ENCODE measurements around the gene WASF2.
"Not testable (repeated sequence)": the region's sequence is repeated elsewhere in the genome, so short reads cannot be mapped to it uniquely, and the experiment has no call there.

The WASF2 gene

DNA sequence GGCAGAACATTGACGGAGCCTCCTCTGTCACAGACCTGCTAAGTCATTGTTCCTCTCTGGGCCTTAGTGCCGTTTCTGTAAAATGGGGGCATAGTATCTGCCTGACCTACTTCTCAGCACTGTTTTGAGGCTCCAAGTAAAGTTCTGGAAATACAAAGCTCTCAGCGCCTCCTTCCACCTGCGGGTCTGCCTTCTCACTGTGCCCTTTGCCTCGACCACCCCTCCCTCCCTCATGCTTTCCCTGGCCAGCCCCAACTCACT is 15.4 kb upstream of the WASF2 start:
- no peak for DNase-seq (ENCODE audit: extremely low read depth, low read depth)
- TF ChIP-seq, protein P1, sequence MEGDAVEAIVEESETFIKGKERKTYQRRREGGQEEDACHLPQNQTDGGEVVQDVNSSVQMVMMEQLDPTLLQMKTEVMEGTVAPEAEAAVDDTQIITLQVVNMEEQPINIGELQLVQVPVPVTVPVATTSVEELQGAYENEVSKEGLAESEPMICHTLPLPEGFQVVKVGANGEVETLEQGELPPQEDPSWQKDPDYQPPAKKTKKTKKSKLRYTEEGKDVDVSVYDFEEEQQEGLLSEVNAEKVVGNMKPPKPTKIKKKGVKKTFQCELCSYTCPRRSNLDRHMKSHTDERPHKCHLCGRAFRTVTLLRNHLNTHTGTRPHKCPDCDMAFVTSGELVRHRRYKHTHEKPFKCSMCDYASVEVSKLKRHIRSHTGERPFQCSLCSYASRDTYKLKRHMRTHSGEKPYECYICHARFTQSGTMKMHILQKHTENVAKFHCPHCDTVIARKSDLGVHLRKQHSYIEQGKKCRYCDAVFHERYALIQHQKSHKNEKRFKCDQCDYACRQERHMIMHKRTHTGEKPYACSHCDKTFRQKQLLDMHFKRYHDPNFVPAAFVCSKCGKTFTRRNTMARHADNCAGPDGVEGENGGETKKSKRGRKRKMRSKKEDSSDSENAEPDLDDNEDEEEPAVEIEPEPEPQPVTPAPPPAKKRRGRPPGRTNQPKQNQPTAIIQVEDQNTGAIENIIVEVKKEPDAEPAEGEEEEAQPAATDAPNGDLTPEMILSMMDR (IDR thresholded peaks at IDR 0.05; ENCODE audit: low read depth, low read length, missing control alignments): no peak
- H3K4me3 ChIP-seq (replicated peaks; ENCODE audit: low read depth, low read length): no peak overlapping the region

DNA sequence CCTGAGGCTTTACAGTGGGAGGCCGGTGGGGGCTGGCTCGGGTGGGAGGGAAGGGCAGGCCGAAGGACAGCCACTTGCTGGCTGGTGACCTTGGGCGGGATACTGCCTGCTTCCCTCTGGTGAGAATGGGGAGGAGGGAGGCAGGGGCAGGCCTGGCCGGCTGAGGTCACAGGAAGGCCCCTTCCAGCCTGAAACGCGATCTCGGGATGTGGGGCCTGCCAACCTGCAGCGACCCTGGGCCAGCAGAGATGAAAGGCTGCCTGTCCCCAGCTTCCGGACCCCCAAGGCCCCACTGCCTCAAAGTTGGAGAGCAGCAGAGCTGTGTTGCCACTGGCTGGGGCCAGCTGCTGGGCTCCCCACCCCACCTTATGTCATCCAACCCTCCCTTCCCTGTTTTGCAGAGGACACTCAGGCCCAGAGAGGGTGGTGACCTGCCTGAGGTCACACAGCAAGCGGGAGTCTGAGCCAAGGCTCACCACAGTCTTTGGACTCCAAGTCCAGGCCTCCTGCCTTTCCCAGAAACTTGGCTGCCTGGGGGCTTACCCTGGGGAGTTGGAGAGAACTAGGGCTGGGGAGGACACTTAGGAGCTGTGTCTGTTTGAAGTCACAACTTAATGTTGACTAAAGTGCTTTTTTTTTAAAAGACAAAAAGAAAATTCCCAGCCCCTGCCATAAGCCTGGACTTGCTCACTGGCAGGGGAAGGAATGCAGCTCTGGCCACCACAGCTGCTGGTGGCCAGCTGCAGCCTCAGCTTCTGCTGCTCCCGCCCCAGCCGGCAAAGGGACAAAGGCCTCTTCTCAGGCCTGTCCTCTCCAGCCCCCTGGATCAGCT is 14.8 kb upstream of the WASF2 start:
- TF ChIP-seq, protein P1 (IDR thresholded peaks at IDR 0.05; ENCODE audit: low read depth, low read length, missing control alignments): no peak
- no peak overlapping the region for H3K4me3 ChIP-seq (replicated peaks; ENCODE audit: low read depth, low read length)
- no peak for DNase-seq (ENCODE audit: extremely low read depth, low read depth)

DNA sequence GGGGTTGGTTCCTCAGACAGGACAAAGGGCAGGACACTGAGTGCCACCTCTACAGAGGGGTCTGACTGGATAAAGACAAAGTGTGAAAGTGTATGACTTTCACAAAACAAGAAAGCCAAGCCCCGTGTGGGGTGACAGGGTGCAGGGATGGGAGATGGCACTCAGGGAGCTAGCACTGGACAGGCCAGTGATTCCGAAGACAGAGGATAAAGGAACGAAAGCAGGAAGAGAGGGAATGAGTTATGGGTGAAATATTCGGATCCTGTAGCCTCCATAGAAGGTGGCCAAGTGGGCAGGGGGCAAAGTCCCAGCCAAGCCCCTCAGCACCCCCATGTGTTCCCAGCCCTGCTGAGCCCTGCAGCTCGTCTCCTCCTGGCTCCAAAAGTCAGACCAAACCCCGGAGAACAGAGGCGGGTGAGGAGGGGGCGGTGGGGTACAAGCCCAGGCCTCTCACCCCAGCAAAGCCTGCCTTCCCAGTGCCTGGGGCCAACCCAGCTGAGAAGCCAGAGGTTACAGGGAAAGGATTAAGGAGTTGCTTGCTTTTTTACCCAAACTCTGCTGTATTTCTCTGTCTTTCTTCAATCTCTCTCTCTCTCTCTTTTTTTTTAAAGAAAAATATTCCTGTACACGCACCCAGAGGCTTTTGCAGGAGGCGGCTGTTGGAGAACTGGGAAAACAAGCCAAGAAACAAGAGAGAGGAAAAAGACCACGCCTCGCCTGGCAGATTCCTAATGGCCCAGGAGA is 14.0 kb upstream of the WASF2 start:
- no peak for DNase-seq (ENCODE audit: extremely low read depth, low read depth)
- TF ChIP-seq, protein P1 (IDR thresholded peaks at IDR 0.05; ENCODE audit: low read depth, low read length, missing control alignments): no peak
- H3K4me3 ChIP-seq (replicated peaks; ENCODE audit: low read depth, low read length): no peak overlapping the region

DNA sequence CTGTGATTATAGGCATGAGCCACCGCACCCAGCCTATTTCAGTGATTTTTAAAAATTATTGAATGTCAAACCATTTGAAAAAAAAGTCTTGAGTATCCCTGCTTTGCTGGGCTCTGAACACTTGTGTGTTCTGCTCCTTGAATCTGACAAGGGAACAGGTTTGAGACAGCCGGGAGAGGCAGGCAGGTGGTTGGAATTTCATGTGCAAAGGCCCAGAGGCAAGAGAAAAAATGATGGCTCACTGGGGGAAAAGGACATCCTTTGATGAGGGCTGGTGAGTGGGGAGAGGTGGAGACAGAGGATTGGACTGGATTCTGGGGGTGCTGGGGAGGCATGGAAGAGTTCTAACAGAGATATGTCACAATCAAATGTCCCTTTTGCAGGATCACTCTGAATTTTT is 13.1 kb upstream of the WASF2 start:
- TF ChIP-seq, protein P1 (IDR thresholded peaks at IDR 0.05; ENCODE audit: low read depth, low read length, missing control alignments): no peak
- no peak for DNase-seq (ENCODE audit: extremely low read depth, low read depth)

DNA sequence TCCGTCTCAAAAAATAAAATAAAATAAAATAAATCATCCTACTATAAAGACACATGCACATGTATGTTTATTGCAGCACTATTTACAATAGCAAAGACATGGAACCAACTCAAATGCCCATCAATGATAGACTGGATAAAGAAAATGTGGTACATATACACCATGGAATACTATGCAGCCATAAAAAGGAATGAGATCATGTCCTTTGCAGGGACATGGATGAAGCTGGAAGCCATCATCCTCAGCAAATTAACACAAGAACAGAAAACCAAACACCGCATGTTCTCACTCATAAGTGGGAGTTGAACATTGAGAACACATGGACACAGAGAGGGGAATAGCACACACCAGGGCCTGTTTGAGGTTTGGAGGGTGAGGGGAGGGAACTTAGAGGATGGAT is 11.2 kb upstream of the WASF2 start:
- H3K4me3 ChIP-seq (replicated peaks; ENCODE audit: low read depth, low read length); DNase-seq (ENCODE audit: extremely low read depth, low read depth): not testable (repeated sequence)

More for the DNA sequence above, 13.1 kb upstream of the WASF2 start:
- H3K4me3 ChIP-seq (replicated peaks; ENCODE audit: low read depth, low read length): no peak overlapping the region

DNA sequence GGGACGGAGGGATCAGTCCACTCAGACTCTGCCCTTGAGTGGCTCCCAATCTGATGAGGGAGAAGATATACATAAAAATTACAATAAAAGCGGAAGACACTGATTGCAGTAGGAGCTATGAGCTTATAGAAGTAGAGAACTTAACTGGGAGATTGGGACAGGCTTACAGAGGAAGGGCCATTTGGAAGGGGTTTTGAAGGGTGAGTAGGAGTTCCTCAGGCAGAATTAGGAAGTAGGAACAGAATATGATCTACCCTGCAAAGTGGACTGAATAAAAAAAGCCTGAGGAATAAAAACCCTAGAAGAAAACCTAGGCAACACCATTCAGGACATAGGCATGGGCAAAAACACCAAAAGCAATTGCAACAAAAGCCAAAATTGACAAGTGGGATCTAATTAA is 9.2 kb upstream of the WASF2 start:
- no peak for DNase-seq (ENCODE audit: extremely low read depth, low read depth)
- H3K4me3 ChIP-seq (replicated peaks; ENCODE audit: low read depth, low read length): no peak overlapping the region
- TF ChIP-seq, protein P1 (IDR thresholded peaks at IDR 0.05; ENCODE audit: low read depth, low read length, missing control alignments): no peak

DNA sequence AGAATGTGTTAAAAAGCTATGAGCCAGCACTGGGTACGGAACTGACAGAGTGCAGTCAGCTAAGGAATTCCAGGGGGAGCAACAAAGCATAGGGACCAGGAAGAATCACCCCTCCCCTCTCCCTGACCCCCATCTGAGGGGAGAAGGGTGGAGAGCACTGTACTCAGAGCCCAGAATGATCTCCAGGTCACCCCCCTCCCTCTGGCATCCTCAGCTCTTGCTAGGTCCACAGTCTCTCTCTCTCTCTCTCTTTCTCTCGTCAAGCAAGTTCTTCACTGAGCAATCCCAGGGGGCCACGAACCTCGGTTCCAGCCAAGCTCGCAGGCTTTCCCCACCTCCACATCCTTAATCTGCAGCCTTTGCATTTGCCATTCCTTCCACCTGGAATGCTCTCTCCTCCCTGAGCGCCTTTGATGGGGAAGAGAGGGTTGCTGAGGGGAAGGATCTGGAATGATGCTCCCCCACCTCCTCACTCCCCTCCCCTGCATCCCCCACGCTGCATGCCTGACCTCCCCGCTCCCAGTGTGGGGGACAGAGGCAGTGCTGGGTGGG is 6.7 kb upstream of the WASF2 start:
- no peak overlapping the region for H3K4me3 ChIP-seq (replicated peaks; ENCODE audit: low read depth, low read length)
- TF ChIP-seq, protein P1 (IDR thresholded peaks at IDR 0.05; ENCODE audit: low read depth, low read length, missing control alignments): no peak
- no peak for DNase-seq (ENCODE audit: extremely low read depth, low read depth)
